Lower leg skin (tissue), 4 donors: ENCODE data around the gene CDC25C. TPM values are rescaled to one million over a fixed set of nuclear protein-coding genes. Genes with fewer than 3 reads are reported as not detected.

Experiments used
- DNase-seq, 2 donors: peaks; one replicate each; pipeline ENCODE4 v3.0.0-alpha.2; 2019; ENCODE audit warnings: low spot score in 2 of 2
- H3K4me3 ChIP-seq: fragments of 200-600 bp; sonication (generic); 2 replicates; pipeline ENCODE4 v1.5.1; 2017; ENCODE audit warnings: mild to moderate bottlenecking, low read depth; ENCODE audit not compliant: poor library complexity, severe bottlenecking
- CTCF ChIP-seq, 3 donors: fragments of 450-650 bp; IDR thresholded peaks; one replicate each; pipeline ENCODE4 v1.5.1; 2016; ENCODE audit warnings: antibody characterized with exemption in 3 of 3, mild to moderate bottlenecking in 3 of 3, moderate library complexity in 2 of 3
- POLR2A ChIP-seq, 2 donors: fragments of 450-650 bp; IDR thresholded peaks; one replicate each; pipeline ENCODE4 v1.6.1; 2016 to 2017; ENCODE audit warnings: antibody characterized with exemption in 2 of 2, mild to moderate bottlenecking in 1 of 2, moderate library complexity in 1 of 2
- WGBS, 2 donors: methylation state at CpG; one replicate each; pipeline ENCODE4 v1.1.5; 2018; 5-methylcytosine and 5-hydroxymethylcytosine counted together
- intact Hi-C: fragments of 100-400 bp; cut with DNase I; formaldehyde crosslinking; loops from one replicate; pipeline ENCODE4 v1.15.0; 2023; ENCODE audit warnings: low total_unique reads
- total RNA-seq, 4 donors: library from RNA; depleted of rRNA; stranded (reverse); fragments of >200 nt; gene quantifications; one replicate each; pipeline ENCODE4 v1.1.0, GENCODE V29; 2016

The CDC25C gene
- total RNA-seq, 4 donors from 2014 or later = 0.34 to 1.4 (median 0.69) TPM; not detected in 1

- no peak for TF ChIP-seq CTCF (IDR thresholded peaks at IDR 0.05)
- TF ChIP-seq POLR2A (IDR thresholded peaks at IDR 0.05) = no peak
- WGBS, 2 donors = 62 to 67% methylated on average over 7 of the region's 7 CpGs
- peak in 1 of 2 donors; percentile 19 for DNase-seq
- no peak overlapping the region for H3K4me3 ChIP-seq
- intact Hi-C loops = no loop called here
Measured at GRCh38 chr5:138282920-138283742, 48.5 kb downstream of the CDC25C start.

DNA sequence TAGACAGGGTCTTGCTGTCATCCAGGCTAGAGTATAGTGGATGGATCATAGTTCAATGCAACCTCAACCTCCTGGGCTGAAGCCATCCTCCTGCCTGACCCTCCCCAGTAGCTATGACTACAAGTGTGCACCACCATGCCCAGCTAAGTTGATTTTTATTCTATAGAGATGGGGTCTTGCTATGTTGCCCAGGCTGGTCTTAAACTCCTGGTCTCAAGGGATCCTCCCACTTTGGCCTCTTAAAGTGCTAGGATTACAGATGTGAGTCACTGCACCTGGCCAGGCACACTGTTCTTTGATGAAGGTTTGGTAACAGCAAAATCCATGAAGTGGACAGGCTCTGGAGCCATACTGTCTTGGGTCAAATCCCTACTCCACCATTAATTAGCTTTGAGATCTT, 50.7 kb downstream of the CDC25C start:
- DNase-seq = no peak
- TF ChIP-seq CTCF (IDR thresholded peaks at IDR 0.05) (no peak), POLR2A (IDR thresholded peaks at IDR 0.05) (no peak)
- no peak overlapping the region for H3K4me3 ChIP-seq
- intact Hi-C loops = no loop called here

- intact Hi-C loops = no loop called here
- WGBS, 2 donors = 83 to 87% methylated on average over 2 of the region's 2 CpGs
- DNase-seq = no peak
- TF ChIP-seq CTCF (IDR thresholded peaks at IDR 0.05) = no peak
- TF ChIP-seq POLR2A (IDR thresholded peaks at IDR 0.05) = no peak
- no peak overlapping the region for H3K4me3 ChIP-seq
Measured at GRCh38 chr5:138276402-138277054, 55.1 kb downstream of the CDC25C start.

GRCh38 chr5:138275895-138276294, 55.7 kb downstream of the CDC25C start:
- TF ChIP-seq POLR2A (IDR thresholded peaks at IDR 0.05) = no peak
- TF ChIP-seq CTCF (IDR thresholded peaks at IDR 0.05) = no peak
- 58 to 60% methylated on average over 1 of the region's 1 CpG for WGBS, 2 donors
- no peak for DNase-seq
- intact Hi-C loops = no loop called here
- H3K4me3 ChIP-seq = no peak overlapping the region

- no peak overlapping the region for H3K4me3 ChIP-seq
- 55% methylated on average over 3 of the region's 3 CpGs for WGBS, 2 donors
- no peak for TF ChIP-seq POLR2A (IDR thresholded peaks at IDR 0.05)
- no peak for TF ChIP-seq CTCF (IDR thresholded peaks at IDR 0.05)
- DNase-seq = no peak
- intact Hi-C loops = no loop called here
Measured at GRCh38 chr5:138275379-138275782, 56.2 kb downstream of the CDC25C start.
